Activated CD4-positive, alpha-beta T cell treated with anti-CD3 and anti-CD28 coated beads, Interleukin-10, Interleukin-2, amounts not matched to agents 100 ng/mL and 50 ng/mL, durations not matched to agents 16 hours and 8 hours (primary cell): Measurements from ENCODE around the gene SPEG.

Experiments
- DNase-seq: peaks from one replicate; pipeline ENCODE4 v3.0.0-alpha.2; 2020

Gene SPEG

DNA sequence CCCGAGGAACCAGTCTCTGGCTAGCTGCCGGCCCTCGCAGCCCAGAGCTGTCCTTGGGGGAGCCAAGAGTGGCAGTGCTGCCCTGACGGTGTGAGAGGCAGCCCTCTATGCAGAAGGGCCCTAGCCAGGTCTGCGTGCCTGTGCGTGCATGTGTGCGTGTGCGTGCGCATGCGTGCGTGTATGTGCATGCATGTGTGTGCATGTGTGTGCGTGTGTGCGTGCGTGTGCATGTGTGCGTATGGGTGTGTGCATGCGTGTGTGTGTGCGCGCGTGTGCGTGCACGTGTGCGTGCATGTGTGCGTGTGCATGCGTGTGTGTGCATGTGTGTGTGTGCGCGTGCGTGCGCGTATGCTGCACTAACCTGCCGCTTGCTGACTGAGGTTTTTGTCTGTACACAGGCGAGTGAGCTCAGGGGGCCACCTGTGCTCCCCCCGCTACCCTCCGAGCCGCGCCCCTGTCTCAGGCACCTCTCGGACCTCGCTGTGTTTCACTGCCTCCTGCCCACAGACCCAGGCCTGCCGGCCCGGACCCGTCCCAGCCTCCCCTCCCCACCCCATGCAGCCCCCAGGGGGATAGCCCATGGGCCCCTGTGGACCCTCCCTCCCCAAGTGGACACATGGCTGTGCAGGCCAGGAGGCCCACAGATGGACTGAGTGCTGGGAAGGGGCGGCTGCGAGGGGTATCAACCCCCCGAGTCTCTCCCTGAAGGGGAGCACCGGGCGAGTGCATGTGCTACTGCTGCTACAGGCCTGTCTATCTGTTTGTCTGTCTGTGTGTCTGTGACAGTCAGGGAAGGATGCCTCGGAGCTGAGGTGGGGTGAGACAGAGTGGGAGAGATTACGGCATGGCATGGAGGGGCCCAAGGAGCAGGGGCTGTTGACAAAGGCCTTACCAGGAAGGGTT, 31.3 kb downstream of the SPEG start:
- DNase-seq: no peak

DNA sequence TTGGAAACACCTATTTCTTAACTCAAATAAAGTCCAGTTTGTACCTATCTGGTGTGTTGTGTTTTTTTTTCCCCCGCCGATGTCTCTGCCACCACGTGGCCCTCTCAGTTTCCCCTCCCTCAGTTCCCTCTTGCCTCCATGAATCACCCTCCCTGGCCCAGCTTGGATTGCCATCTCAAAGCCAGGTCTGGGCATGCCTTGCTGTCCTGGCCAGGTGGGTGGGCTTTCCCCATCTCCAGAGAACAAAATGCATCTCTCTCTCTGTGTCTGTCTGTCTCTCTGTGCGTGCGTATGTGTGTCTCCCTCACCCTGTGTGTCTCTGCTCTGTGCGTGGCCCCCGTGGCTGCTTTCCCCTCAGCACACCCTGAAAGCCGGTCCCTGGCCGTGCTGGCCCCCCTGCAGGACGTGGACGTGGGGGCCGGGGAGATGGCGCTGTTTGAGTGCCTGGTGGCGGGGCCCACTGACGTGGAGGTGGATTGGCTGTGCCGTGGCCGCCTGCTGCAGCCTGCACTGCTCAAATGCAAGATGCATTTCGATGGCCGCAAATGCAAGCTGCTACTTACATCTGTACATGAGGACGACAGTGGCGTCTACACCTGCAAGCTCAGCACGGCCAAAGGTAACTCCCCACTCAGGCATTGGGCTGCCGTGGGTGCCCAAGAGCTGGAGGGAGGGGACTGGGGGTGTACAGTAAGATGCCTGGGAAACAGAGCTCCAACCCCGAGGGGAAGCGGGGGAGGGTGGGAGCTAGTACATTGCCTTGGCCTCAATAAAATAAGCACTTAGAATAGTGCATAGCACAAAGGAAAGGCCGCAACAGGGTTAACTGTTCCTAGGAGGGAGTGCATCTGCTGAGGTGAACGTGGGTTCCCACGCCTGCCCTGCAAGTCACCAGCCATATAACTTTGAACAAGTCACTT, 32.4 kb downstream of the SPEG start:
- no peak for DNase-seq

DNA sequence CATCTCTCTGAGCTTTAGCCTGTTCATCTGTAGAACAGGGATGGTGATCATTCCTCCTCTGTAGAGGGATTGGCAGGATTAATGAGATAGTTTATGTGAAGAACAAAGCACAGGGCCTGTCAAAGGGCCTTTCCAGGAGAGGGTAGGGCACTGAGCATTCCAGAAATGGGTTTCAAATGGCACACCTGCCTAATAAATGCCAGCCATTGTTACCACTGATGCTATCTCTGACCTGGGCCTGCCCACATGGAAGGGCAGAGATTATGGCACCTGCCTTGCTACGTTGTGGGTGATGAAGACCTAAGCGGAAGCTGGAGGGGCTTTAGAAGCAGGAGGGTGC, 33.1 kb downstream of the SPEG start:
- no peak for DNase-seq

DNA sequence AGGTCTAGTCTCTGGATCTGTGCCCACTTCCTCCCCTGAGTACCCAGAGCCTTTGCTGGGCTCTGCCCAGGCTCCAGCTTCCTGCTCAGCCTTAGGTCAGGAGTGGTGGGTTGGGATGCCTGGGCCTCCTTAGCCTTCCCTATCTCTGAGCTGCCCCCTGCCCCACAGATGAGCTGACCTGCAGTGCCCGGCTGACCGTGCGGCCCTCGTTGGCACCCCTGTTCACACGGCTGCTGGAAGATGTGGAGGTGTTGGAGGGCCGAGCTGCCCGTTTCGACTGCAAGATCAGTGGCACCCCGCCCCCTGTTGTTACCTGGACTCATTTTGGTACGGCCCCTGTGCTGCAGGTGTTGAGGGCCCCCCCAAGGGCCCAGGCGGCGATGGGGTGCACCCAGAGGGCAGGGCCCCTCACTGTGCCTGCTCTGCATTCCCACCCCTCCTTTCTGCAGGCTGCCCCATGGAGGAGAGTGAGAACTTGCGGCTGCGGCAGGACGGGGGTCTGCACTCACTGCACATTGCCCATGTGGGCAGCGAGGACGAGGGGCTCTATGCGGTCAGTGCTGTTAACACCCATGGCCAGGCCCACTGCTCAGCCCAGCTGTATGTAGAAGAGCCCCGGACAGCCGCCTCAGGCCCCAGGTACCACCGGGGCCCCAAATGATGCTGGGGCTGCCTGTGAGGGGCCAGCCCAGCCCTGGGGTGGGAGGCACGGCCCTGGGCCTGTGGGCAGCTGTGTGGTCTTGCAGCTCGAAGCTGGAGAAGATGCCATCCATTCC, 34.0 kb downstream of the SPEG start:
- DNase-seq: no peak

- DNase-seq: no peak
These were observed 34.6 kb downstream of the SPEG start for GRCh38 chr2:219469186-219469724.

GRCh38 chr2:219470429-219470828, 35.8 kb downstream of the SPEG start:
- DNase-seq: no peak

DNA sequence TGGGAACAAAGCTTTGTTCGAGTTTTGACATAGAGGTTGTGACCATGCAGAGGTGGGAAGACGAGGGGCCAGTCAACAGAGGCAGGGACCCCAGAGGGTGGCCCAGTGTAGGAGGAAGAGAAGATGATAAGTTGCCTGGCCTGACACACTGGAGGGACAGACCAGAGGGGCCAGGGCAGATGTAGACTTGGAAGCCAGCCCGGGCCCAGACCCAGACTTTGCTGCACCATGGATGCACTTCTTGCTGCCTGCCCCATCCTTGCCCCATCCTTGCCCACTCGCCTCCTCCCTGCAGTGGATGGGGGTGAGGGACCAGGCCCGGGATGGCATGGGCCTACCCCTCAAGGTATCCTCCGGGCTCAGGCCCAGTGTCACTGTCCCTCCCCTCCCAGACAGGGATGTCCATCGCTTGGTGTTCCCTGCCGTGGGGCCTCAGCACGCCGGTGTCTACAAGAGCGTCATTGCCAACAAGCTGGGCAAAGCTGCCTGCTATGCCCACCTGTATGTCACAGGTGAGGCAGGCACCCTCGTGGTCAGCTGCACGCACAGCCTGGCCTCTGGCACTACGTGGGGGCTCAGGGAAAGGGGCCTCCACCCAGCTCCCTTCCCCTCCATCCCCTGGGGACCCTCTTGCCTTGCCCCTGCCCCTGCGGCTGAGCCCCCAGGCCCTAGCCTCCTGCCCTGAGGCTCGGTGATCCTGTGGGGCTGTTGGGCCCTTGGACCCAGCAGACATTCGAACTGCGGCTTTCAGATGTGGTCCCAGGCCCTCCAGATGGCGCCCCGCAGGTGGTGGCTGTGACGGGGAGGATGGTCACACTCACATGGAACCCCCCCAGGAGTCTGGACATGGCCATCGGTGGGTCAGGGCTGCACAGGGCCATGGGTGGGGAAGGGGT, 37.1 kb downstream of the SPEG start:
- no peak for DNase-seq

DNA sequence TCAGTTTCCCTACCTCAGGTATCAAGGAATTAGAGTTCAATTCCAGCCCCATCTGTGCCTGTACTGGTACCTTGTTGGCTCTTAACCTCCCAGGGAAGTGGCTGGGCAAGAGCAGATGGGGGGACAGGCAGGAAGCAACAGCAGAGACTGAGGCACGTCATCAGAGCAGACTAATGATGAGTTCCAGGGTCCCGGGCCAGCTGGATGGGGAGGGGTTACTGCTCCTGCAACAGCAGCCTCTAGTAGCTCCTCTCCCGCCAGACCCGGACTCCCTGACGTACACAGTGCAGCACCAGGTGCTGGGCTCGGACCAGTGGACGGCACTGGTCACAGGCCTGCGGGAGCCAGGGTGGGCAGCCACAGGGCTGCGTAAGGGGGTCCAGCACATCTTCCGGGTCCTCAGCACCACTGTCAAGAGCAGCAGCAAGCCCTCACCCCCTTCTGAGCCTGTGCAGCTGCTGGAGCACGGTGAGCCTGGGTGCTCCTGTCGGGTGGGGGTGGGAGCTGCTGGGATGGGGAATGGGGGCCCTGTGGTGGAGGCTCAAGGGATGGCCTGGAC, 38.1 kb downstream of the SPEG start:
- DNase-seq: no peak

- no peak for DNase-seq
These were observed 38.9 kb downstream of the SPEG start for GRCh38 chr2:219473511-219473910.

- no peak for DNase-seq
These were observed 39.8 kb downstream of the SPEG start for GRCh38 chr2:219474285-219475060.

DNA sequence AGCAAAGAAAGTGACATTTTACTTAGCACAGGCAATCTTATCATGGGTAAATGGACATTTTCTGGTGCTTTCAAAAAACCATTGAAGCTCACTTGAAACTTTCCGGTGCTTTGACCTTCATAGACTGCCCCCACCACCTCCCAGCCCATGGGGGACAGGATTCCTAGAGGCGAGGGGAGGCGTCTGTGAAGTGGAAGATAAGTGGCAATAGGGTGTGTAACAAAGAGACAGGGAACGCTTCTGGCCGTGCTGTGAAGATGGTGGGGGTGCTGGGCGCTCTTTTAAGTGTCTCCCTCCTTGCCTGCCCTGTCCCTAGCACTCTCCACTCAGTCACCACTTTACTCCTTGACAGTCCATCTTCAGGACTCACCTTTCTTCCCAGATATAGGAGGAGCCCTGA, 40.6 kb downstream of the SPEG start:
- DNase-seq: no peak

DNA sequence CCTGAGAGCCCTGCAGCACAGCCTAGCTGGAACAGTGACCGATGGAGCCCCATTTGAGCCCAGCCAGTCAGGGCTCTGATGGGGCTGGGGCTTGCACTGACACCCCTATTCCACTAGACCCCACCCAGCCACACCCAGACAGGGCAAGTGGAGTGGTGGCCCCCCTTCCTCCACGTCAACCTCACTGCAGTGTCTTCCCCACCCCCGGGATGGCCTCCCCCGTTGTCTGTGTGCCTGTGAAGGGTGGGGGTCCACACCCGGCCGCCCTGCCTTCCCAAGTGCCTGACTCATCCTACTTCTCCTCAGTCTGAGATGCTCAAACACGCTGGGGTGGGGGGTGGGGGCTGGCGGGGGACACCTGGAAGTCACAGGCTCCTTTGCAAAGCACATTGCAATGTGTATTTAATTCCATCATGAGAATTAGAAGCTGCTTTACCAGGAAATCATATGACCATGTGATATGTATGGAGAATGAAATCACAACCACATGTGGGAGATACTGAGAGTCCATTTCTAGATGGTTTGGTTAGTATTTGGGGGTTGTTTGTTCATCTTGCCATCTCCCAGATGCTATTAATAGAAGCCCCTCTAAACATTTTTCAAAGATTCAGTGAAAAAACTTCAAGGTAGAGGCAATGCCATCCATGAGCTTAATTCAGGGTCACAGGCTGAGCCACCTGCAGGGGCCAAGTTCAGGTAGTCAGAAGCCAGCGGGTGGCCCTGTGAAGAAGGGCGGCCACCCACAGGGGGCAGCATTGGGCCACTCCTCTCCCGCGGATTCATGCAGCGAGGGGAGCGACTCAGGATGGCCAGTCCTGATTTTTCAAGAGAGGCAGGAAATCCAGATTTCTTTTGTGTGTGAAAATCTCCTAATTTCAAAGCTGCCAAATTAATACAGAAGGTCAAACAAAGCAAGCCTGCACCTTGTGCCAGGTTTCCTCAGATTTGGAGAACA, 41.3 kb downstream of the SPEG start:
- DNase-seq: peak; percentile 64

GRCh38 chr2:219476652-219477151, 42.1 kb downstream of the SPEG start:
- no peak for DNase-seq

- DNase-seq: no peak
These were observed 42.5 kb downstream of the SPEG start for GRCh38 chr2:219477179-219477578.

DNA sequence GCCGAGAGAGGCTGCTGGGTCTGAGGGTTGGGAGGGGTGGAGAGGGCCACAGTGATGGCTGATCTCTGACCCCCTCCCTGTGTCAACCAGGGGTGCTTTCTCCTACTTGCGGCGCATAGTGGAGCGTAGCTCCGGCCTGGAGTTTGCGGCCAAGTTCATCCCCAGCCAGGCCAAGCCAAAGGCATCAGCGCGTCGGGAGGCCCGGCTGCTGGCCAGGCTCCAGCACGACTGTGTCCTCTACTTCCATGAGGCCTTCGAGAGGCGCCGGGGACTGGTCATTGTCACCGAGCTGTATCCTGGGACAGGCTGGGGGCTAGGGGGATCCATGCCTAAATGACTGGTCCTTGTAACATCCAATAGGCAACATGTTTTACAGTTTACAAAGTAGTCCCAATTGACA, 43.2 kb downstream of the SPEG start:
- DNase-seq: no peak

- no peak for DNase-seq
These were observed 44.3 kb downstream of the SPEG start for GRCh38 chr2:219478916-219479315.

- DNase-seq: no peak
These were observed 45.4 kb downstream of the SPEG start for GRCh38 chr2:219480004-219480403.

DNA sequence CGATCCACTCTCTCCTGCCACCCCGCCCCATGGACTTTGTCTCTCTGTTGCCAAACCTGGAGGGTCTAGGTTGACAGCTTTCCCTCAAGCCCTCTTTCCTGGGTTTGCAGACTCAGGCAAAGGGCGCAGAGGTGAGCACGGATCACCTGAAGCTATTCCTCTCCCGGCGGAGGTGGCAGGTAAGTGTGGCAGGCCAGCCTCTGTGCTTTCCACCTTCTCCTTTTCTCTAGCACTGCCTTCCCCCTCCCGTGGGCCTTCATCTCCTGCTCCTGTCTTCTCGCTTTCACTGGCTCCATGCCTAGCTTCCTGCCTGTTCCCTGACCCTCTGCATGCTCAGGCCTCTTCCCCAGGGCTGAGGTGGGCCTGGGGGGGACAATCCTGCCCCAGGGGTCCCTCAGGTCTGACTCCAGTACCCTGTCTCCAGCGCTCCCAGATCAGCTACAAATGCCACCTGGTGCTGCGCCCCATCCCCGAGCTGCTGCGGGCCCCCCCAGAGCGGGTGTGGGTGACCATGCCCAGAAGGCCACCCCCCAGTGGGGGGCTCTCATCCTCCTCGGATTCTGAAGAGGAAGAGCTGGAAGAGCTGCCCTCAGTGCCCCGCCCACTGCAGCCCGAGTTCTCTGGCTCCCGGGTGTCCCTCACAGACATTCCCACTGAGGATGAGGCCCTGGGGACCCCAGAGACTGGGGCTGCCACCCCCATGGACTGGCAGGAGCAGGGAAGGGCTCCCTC, 48.2 kb downstream of the SPEG start:
- DNase-seq: no peak
